K562 (cell line): ENCODE data around the gene STPG4. TPM values are rescaled to one million over a fixed set of nuclear protein-coding genes. Genes with fewer than 3 reads are reported as not detected.

Experiments used
- ATF6 ChIP-seq: sonication (generic); formaldehyde crosslinking; IDR thresholded peaks from 2 replicates; pipeline ENCODE4 v1.4.0; 2020; ENCODE audit warnings: mild to moderate bottlenecking, missing genetic modification reagents
- C11orf30 ChIP-seq: fragments of 450-650 bp; IDR thresholded peaks from 2 replicates; pipeline ENCODE4 v1.6.1; 2016; ENCODE audit warnings: low read depth, mild to moderate bottlenecking
- E2F5 ChIP-seq: sonication (generic); formaldehyde crosslinking; IDR thresholded peaks from 2 replicates; pipeline ENCODE4 v1.8.0; 2022; ENCODE audit warnings: mild to moderate bottlenecking, missing genetic modification reagents
- ETS2 ChIP-seq: IDR thresholded peaks from 2 replicates; pipeline ENCODE4 v1.6.1; 2016; ENCODE audit warnings: borderline replicate concordance, missing genetic modification characterization, mild to moderate bottlenecking, moderate library complexity, missing compliant biosample characterization; ENCODE audit not compliant: poor library complexity, severe bottlenecking
- HDAC2 ChIP-seq: fragments of 450-650 bp; IDR thresholded peaks from 2 replicates; pipeline ENCODE4 v1.6.1; 2016; ENCODE audit warnings: mild to moderate bottlenecking
- JUND ChIP-seq, 2 experiments: IDR thresholded peaks; 2 replicates in 1 of 2; 3 replicates in 1 of 2; pipeline ENCODE4 v1.6.1; 2011; ENCODE audit warnings: borderline replicate concordance in 2 of 2, low read depth in 2 of 2, low read length in 2 of 2, improper control_type of control experiment in 1 of 2, missing biosample characterization in 1 of 2, missing genetic modification characterization in 1 of 2, missing genetic modification reagents in 1 of 2
- MYNN ChIP-seq, 2 experiments: sonication (generic); formaldehyde crosslinking in 1 of 2; IDR thresholded peaks; 2 replicates each; pipeline versions ENCODE4 v1.5.0 to v1.6.1; 2016 to 2020; ENCODE audit warnings: antibody characterized with exemption in 1 of 2, missing genetic modification reagents in 1 of 2
- RFX1 ChIP-seq: fragments of 450-650 bp; IDR thresholded peaks from 2 replicates; pipeline ENCODE4 v1.6.1; 2016; ENCODE audit warnings: mild to moderate bottlenecking, moderate library complexity
- TFAM ChIP-seq: fragments of 250-450 bp; sonication (Bioruptor Pico); conservative IDR thresholded peaks from 2 replicates; pipeline ENCODE4 v1.5.0; 2021; ENCODE audit warnings: mild to moderate bottlenecking, moderate library complexity
- TGIF2 ChIP-seq: sonication (generic); formaldehyde crosslinking; IDR thresholded peaks from 2 replicates; pipeline ENCODE4 v1.8.1; 2022; ENCODE audit warnings: mild to moderate bottlenecking, missing genetic modification reagents, moderate library complexity
- XRCC5 ChIP-seq: fragments of 200-400 bp; formaldehyde crosslinking; IDR thresholded peaks from 2 replicates; pipeline ENCODE4 v1.6.1; 2017; ENCODE audit warnings: low read depth, mild to moderate bottlenecking, low read length
- ZNF282 ChIP-seq: sonication (generic); formaldehyde crosslinking; IDR thresholded peaks from 2 replicates; pipeline ENCODE4 v1.8.1; 2023; ENCODE audit warnings: missing genetic modification reagents
- ZNF41 ChIP-seq: fragments of 250-450 bp; sonication (Bioruptor Pico); conservative IDR thresholded peaks from 2 replicates; pipeline ENCODE4 v1.4.0; 2020; ENCODE audit warnings: mild to moderate bottlenecking
- ZNF57 ChIP-seq: fragments of 450-650 bp; formaldehyde crosslinking; IDR thresholded peaks from 2 replicates; pipeline ENCODE4 v1.4.0; 2020; ENCODE audit warnings: mild to moderate bottlenecking, moderate library complexity
- ZNF589 ChIP-seq: fragments of 200-800 bp; sonication (Bioruptor generic); IDR thresholded peaks from 2 replicates; pipeline ENCODE4 v1.6.1; 2016; ENCODE audit warnings: low read depth, missing genetic modification characterization, missing compliant biosample characterization
- polyA plus RNA-seq, 8 experiments: library from polyadenylated mRNA; depleted of rRNA in 4 of 8; stranded (reverse) in 5 of 8; unstranded in 3 of 8; fragments of >200 nt; fragmentation: Nextera tagmentation in 2 of 8; fragmentation: Illumina TruSeq in 1 of 8; extraction: Ambion mirVana in 2 of 8; extraction: Trizol in 1 of 8; gene quantifications; 2 replicates each; pipeline versions ENCODE4 v1.2.1 to v1.2.3, GENCODE V29; 2011 to 2014; ENCODE audit warnings: inconsistent platforms in 1 of 8, missing spikeins in 1 of 8
- total RNA-seq, 7 experiments: library from RNA; depleted of rRNA in 6 of 7; stranded (reverse); fragments of >200 nt in 6 of 7; fragmentation: Illumina TruSeq in 2 of 7; extraction: Trizol in 2 of 7; gene quantifications; 2 replicates each; pipeline versions ENCODE4 v1.2.1 to v1.2.3, GENCODE V29; 2011 to 2021; ENCODE audit warnings: low replicate concordance in 1 of 7
- TF ChIP-seq, protein P1 (sequence below): fragments of 450-650 bp; IDR thresholded peaks from 2 replicates; pipeline ENCODE4 v1.7.0; 2016; ENCODE audit warnings: borderline replicate concordance
- TF ChIP-seq, protein P2 (sequence below): fragments of 150-350 bp; IDR thresholded peaks from 2 replicates; pipeline ENCODE4 v1.6.1; 2014; ENCODE audit warnings: low read depth, mild to moderate bottlenecking, low read length, borderline replicate concordance
- TF ChIP-seq, protein P3 (sequence below): fragments of 250-450 bp; sonication (Bioruptor Pico); IDR thresholded peaks from 2 replicates; pipeline ENCODE4 v1.5.0; 2021

Gene STPG4
- total and polyA plus RNA-seq, 9 of the 15 experiments (the other 6 are each of a cell fraction or from before 2014, with no cell fraction given): 0.10 to 0.68 (median 0.22) TPM; not detected in 6

DNA sequence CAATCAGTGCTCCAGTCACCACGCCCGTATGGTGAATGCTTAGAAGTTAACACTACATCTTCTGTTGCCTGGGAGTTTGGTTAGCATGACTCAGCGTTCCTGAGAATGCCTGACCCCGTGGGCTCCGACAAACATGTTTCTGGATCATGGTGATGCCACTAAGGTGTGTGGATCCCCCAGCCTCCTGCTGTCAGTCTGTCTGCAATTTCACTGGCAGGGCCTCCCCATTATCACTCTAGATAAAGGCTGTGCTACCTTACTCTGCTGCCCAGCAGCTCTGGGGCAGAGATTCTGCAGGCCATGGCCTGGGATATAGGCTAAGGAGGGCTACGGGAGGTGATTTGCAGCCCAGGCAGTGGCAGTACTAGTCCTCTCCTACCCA is 66.0 kb downstream of the STPG4 start (continued):
- TF ChIP-seq JUND (IDR thresholded peaks at IDR 0.05; ENCODE audit: borderline replicate concordance, low read depth, low read length) (peak; percentile 60; the same call in 1 of the 2 replicates), JUND (tag; IDR thresholded peaks at IDR 0.05; ENCODE audit: borderline replicate concordance, low read depth, low read length) (peak; percentile 24; the same call in 1 of the 3 replicates), ATF6 (CRISPR knock-in tag) (no peak), HDAC2 (no peak), ZNF589 (CRISPR knock-in tag) (no peak), XRCC5 (no peak), MYNN (IDR thresholded peaks at IDR 0.05) (no peak), MYNN (CRISPR knock-in tag; IDR thresholded peaks at IDR 0.05) (no peak), ZNF41 (no peak), ETS2 (no peak), ZNF282 (no peak), TFAM (CRISPR knock-in tag) (no peak), ZNF57 (CRISPR knock-in tag) (no peak), RFX1 (peak; percentile 61), TGIF2 (no peak), E2F5 (CRISPR knock-in tag) (no peak), C11orf30 (peak; percentile 97)
- TF ChIP-seq, protein P1, sequence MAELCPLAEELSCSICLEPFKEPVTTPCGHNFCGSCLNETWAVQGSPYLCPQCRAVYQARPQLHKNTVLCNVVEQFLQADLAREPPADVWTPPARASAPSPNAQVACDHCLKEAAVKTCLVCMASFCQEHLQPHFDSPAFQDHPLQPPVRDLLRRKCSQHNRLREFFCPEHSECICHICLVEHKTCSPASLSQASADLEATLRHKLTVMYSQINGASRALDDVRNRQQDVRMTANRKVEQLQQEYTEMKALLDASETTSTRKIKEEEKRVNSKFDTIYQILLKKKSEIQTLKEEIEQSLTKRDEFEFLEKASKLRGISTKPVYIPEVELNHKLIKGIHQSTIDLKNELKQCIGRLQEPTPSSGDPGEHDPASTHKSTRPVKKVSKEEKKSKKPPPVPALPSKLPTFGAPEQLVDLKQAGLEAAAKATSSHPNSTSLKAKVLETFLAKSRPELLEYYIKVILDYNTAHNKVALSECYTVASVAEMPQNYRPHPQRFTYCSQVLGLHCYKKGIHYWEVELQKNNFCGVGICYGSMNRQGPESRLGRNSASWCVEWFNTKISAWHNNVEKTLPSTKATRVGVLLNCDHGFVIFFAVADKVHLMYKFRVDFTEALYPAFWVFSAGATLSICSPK: no peak
- TF ChIP-seq, protein P2, sequence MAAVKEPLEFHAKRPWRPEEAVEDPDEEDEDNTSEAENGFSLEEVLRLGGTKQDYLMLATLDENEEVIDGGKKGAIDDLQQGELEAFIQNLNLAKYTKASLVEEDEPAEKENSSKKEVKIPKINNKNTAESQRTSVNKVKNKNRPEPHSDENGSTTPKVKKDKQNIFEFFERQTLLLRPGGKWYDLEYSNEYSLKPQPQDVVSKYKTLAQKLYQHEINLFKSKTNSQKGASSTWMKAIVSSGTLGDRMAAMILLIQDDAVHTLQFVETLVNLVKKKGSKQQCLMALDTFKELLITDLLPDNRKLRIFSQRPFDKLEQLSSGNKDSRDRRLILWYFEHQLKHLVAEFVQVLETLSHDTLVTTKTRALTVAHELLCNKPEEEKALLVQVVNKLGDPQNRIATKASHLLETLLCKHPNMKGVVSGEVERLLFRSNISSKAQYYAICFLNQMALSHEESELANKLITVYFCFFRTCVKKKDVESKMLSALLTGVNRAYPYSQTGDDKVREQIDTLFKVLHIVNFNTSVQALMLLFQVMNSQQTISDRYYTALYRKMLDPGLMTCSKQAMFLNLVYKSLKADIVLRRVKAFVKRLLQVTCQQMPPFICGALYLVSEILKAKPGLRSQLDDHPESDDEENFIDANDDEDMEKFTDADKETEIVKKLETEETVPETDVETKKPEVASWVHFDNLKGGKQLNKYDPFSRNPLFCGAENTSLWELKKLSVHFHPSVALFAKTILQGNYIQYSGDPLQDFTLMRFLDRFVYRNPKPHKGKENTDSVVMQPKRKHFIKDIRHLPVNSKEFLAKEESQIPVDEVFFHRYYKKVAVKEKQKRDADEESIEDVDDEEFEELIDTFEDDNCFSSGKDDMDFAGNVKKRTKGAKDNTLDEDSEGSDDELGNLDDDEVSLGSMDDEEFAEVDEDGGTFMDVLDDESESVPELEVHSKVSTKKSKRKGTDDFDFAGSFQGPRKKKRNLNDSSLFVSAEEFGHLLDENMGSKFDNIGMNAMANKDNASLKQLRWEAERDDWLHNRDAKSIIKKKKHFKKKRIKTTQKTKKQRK: no peak
- TF ChIP-seq, protein P3, sequence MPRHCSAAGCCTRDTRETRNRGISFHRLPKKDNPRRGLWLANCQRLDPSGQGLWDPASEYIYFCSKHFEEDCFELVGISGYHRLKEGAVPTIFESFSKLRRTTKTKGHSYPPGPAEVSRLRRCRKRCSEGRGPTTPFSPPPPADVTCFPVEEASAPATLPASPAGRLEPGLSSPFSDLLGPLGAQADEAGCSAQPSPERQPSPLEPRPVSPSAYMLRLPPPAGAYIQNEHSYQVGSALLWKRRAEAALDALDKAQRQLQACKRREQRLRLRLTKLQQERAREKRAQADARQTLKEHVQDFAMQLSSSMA (CRISPR knock-in tag): no peak
